NCI-H524 treated with DMSO at 0.1 percent for 48 hours (cell line): Measurements from ENCODE around the gene BOLL.
"Not testable (repeated sequence)": the region's sequence is repeated elsewhere in the genome, so short reads cannot be mapped to it uniquely, and the experiment has no call there.

ENCODE experiments used
- DNase-seq: peaks from one replicate; lab custom pipeline; 2025; lab: John Stamatoyannopoulos, UW

BOLL gene

GRCh38 chr2:197798187-197798586, 13.1 kb upstream of the BOLL start:
- peak; percentile 13 for DNase-seq

- DNase-seq, result no peak
These were observed 10.2 kb upstream of the BOLL start for GRCh38 chr2:197795277-197795676.

GRCh38 chr2:197793456-197793855, 8.3 kb upstream of the BOLL start:
- no peak for DNase-seq

- DNase-seq, result no peak
These were observed 1.1 kb upstream of the BOLL start for GRCh38 chr2:197786010-197786877.

- DNase-seq, result no peak
These were observed 3.0 kb downstream of the BOLL start for GRCh38 chr2:197782126-197782525.

GRCh38 chr2:197779261-197779660, 5.9 kb downstream of the BOLL start:
- no peak for DNase-seq

- DNase-seq, result no peak
These were observed 7.2 kb downstream of the BOLL start for GRCh38 chr2:197777823-197778407.

- DNase-seq, result no peak
These were observed 24.8 kb downstream of the BOLL start for GRCh38 chr2:197760293-197760657.

GRCh38 chr2:197759625-197760292, 25.4 kb downstream of the BOLL start:
- no peak for DNase-seq

- no peak for DNase-seq
These were observed 26.1 kb downstream of the BOLL start for GRCh38 chr2:197759013-197759412.

- DNase-seq, result no peak
These were observed 44.9 kb downstream of the BOLL start for GRCh38 chr2:197740200-197740599.

- DNase-seq, result not testable (repeated sequence)
These were observed 56.3 kb downstream of the BOLL start for GRCh38 chr2:197728555-197729544.

GRCh38 chr2:197727011-197727410, 58.1 kb downstream of the BOLL start:
- DNase-seq, result no peak

GRCh38 chr2:197717863-197718262, 67.3 kb downstream of the BOLL start:
- DNase-seq, result no peak

GRCh38 chr2:197713271-197713670, 71.8 kb downstream of the BOLL start:
- no peak for DNase-seq

GRCh38 chr2:197711578-197711977, 73.5 kb downstream of the BOLL start:
- no peak for DNase-seq

- DNase-seq, result no peak
These were observed 74.6 kb downstream of the BOLL start for GRCh38 chr2:197710424-197711042.

- DNase-seq, result not testable (repeated sequence)
These were observed 76.0 kb downstream of the BOLL start for GRCh38 chr2:197709140-197709539.

- DNase-seq, result no peak
These were observed 76.8 kb downstream of the BOLL start for GRCh38 chr2:197708331-197708730.

GRCh38 chr2:197707316-197708213, 77.6 kb downstream of the BOLL start:
- DNase-seq, result no peak
